Effector memory CD8-positive, alpha-beta T cell (primary cell): Measurements from ENCODE around the gene NOS2.
A peak's percentile ranks its signal among the peaks of the same experiment; 100 is the strongest.
"Not testable (repeated sequence)": the region's sequence is repeated elsewhere in the genome, so short reads cannot be mapped to it uniquely, and the experiment has no call there.

Source experiments
- ATAC-seq: fragments of 150-1000 bp; cut with Tn5 transposase; replicated peaks from 2 replicates; pipeline ENCODE4 v1.10.0; 2021; ENCODE audit warnings: mild to moderate bottlenecking, moderate library complexity
- DNase-seq, 3 experiments: peaks; one replicate each; pipeline ENCODE4 v3.0.0; 2021
- H3K27ac Mint-ChIP-seq, 2 donors: one replicate each; pipeline ENCODE4 v1.8.0; 2022; ENCODE audit warnings: mild to moderate bottlenecking in 2 of 2, mixed read lengths in 2 of 2, moderate library complexity in 2 of 2
- H3K27me3 Mint-ChIP-seq, 2 donors: one replicate each; pipeline ENCODE4 v1.8.0; 2022; ENCODE audit warnings: mixed read lengths in 2 of 2
- H3K36me3 Mint-ChIP-seq: one replicate; pipeline ENCODE4 v1.8.0; 2022; ENCODE audit warnings: mild to moderate bottlenecking, moderate library complexity, mixed read lengths; ENCODE audit not compliant: insufficient read depth
- H3K4me1 Mint-ChIP-seq, 2 donors: one replicate each; pipeline ENCODE4 v1.8.0; 2022; ENCODE audit warnings: low read depth in 2 of 2, mixed read lengths in 2 of 2
- H3K4me3 Mint-ChIP-seq, 2 donors: one replicate each; pipeline ENCODE4 v1.8.0; 2022; ENCODE audit warnings: mild to moderate bottlenecking in 2 of 2, mixed read lengths in 2 of 2, moderate library complexity in 2 of 2
- H3K9me3 Mint-ChIP-seq, 2 donors: one replicate each; pipeline ENCODE4 v1.8.0; 2022; ENCODE audit warnings: mixed read lengths in 2 of 2
- total RNA-seq, 9 experiments: gene quantifications; one replicate each; lab custom pipeline; 2026; lab: John Stamatoyannopoulos, UW

NOS2 gene
- 0 to 1.3 (median 0.18) reads per million in 9 experiments for total RNA-seq

- Mint-ChIP-seq H3K27me3 (peaks cover 23 to 43% of the 10 kb centered on the region in 2 donors), H3K4me1 (peaks cover 3 to 4% of the 10 kb centered on the region in 2 donors), H3K4me3 (no peak within 1 kb of the TSS), H3K9me3 (no peaks in the 10 kb centered on the region), H3K36me3 (peaks cover 4% of the 10 kb centered on the region), H3K27ac (no peak within 1 kb of the TSS)
- no peak for ATAC-seq
- DNase-seq = no peak
These were observed at the start of gene NOS2 for GRCh38 chr17:27800522-27800921. NOS2 (minus strand) TSS chr17:27800529; CDS start chr17:27798809, 1,720 bp downstream.

GRCh38 chr17:27849474-27850185 is 49.3 kb upstream of the NOS2 start:
- peaks cover 8 to 27% of the 10 kb centered on the region in 2 donors for H3K27me3 Mint-ChIP-seq
- no peak overlapping the region for H3K4me3 Mint-ChIP-seq
- peaks cover 12 to 16% of the 10 kb centered on the region in 2 donors for H3K4me1 Mint-ChIP-seq
- ATAC-seq (no peak), DNase-seq (no peak)
- H3K9me3 Mint-ChIP-seq = no peaks in the 10 kb centered on the region
- H3K27ac Mint-ChIP-seq = peak overlapping the region in 1 of 2 donors; percentile 62
- H3K36me3 Mint-ChIP-seq = peaks cover 8% of the 10 kb centered on the region

GRCh38 chr17:27848931-27849330 is 48.6 kb upstream of the NOS2 start:
- H3K27me3 Mint-ChIP-seq = peaks cover 1 to 20% of the 10 kb centered on the region in 2 donors
- H3K36me3 Mint-ChIP-seq = peaks cover 8% of the 10 kb centered on the region
- H3K4me3 Mint-ChIP-seq = no peak overlapping the region
- ATAC-seq (no peak), DNase-seq (no peak)
- H3K27ac Mint-ChIP-seq = peak overlapping the region in 1 of 2 donors; percentile 62
- H3K4me1 Mint-ChIP-seq = peaks cover 12 to 16% of the 10 kb centered on the region in 2 donors
- no peaks in the 10 kb centered on the region for H3K9me3 Mint-ChIP-seq

- Mint-ChIP-seq H3K4me3 (peak overlapping the region; percentile 84 to 86), H3K27ac (peak overlapping the region; percentile 91 to 94), H3K4me1 (peaks cover 12 to 16% of the 10 kb centered on the region in 2 donors)
- not testable (repeated sequence) for H3K27me3 Mint-ChIP-seq, ATAC-seq, H3K9me3 Mint-ChIP-seq, H3K36me3 Mint-ChIP-seq, DNase-seq
These were observed 46.5 kb upstream of the NOS2 start for GRCh38 chr17:27846808-27847307.

- Mint-ChIP-seq H3K9me3 (no peaks in the 10 kb centered on the region), H3K4me3 (peak overlapping the region; percentile 84 to 86), H3K27ac (peak overlapping the region; percentile 91 to 94), H3K36me3 (peaks cover 8% of the 10 kb centered on the region), H3K27me3 (no peaks in the 10 kb centered on the region), H3K4me1 (peaks cover 12 to 16% of the 10 kb centered on the region in 2 donors)
- ATAC-seq (peak; percentile 84), DNase-seq (peak; percentile 15 to 35 (median 22))
These were observed 45.8 kb upstream of the NOS2 start for GRCh38 chr17:27846042-27846655.

- Mint-ChIP-seq H3K4me1 (peaks cover 12 to 16% of the 10 kb centered on the region in 2 donors), H3K36me3 (peaks cover 8% of the 10 kb centered on the region), H3K27ac (peak overlapping the region; percentile 91 to 94), H3K27me3 (no peaks in the 10 kb centered on the region), H3K9me3 (no peaks in the 10 kb centered on the region), H3K4me3 (peak overlapping the region in 1 of 2 donors; percentile 84)
- DNase-seq = no peak
- peak; percentile 35 for ATAC-seq
These were observed 45.1 kb upstream of the NOS2 start for GRCh38 chr17:27845264-27846041.

- Mint-ChIP-seq H3K4me3 (no peak overlapping the region), H3K36me3 (no peaks in the 10 kb centered on the region), H3K27me3 (no peaks in the 10 kb centered on the region), H3K27ac (peak overlapping the region in 1 of 2 donors; percentile 6), H3K4me1 (peaks cover 0 to 3% of the 10 kb centered on the region in 2 donors), H3K9me3 (no peaks in the 10 kb centered on the region)
- DNase-seq (no peak), ATAC-seq (no peak)
These were observed 40.4 kb upstream of the NOS2 start for GRCh38 chr17:27840688-27841087.

DNA sequence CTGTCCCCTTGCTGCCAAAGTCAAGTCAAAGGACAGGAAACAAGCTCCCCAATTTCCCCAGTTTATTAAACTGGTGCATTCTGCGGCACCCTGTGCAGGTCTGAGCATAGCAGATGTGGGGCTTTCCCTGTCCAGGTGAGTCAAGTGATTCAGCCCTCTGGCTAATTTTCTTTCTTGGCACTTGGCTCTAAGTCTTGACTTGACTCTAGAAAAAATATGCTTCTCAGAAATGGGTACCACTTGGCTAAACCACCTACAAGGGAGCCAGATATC is 40.0 kb upstream of the NOS2 start:
- H3K4me1 Mint-ChIP-seq, H3K27ac Mint-ChIP-seq, H3K36me3 Mint-ChIP-seq, H3K27me3 Mint-ChIP-seq, DNase-seq, H3K9me3 Mint-ChIP-seq, ATAC-seq, H3K4me3 Mint-ChIP-seq: not testable (repeated sequence)

DNA sequence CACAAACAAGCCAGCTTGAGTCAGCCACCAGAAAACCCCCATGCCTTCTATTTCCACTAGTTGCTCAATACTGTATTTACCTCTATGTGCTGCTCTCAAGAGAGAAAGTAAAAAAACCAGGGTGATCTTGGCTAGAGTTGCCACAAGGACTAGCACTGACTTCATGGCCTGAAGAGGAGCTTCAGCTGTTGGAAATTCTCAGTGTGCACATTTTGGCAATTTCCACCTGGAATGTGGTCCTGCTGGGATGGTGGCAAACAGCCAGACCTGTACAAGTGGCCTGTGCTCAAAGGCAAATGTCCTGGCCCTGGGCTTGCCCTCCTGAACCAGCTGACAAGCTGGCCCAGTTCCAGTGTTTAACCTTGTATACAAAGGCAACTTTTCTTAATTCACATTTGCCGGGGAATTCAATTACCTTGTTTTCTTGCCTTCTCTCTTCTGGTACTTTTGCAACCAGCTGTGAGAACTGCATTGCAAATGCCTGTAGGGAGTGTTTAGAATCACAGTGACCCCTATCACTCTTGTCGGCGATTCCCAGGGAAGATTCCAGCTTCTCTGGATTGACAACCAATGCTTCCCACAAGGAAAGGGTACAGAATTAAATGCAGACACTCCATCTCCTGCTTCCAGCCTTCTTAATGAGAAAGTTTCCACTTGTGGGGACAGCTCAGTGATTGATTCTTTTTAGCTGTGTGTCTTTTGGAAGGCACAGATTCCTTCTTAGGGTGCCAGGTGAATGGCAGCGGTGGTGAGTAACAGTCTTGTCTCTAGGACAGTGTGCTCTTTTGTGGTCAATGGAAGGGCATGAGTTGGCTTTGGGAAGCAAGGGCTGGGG is 39.5 kb upstream of the NOS2 start:
- H3K4me1 Mint-ChIP-seq, ATAC-seq, H3K27me3 Mint-ChIP-seq, H3K36me3 Mint-ChIP-seq, H3K4me3 Mint-ChIP-seq, DNase-seq, H3K9me3 Mint-ChIP-seq, H3K27ac Mint-ChIP-seq: not testable (repeated sequence)

- H3K27me3 Mint-ChIP-seq, DNase-seq, H3K4me3 Mint-ChIP-seq, ATAC-seq, H3K36me3 Mint-ChIP-seq, H3K9me3 Mint-ChIP-seq, H3K27ac Mint-ChIP-seq, H3K4me1 Mint-ChIP-seq: not testable (repeated sequence)
These were observed 38.3 kb upstream of the NOS2 start for GRCh38 chr17:27838607-27839006.

- H3K27me3 Mint-ChIP-seq, H3K27ac Mint-ChIP-seq, DNase-seq, ATAC-seq, H3K9me3 Mint-ChIP-seq, H3K4me1 Mint-ChIP-seq, H3K36me3 Mint-ChIP-seq, H3K4me3 Mint-ChIP-seq: not testable (repeated sequence)
These were observed 37.4 kb upstream of the NOS2 start for GRCh38 chr17:27837769-27838168.

- H3K4me3 Mint-ChIP-seq = no peak overlapping the region
- H3K36me3 Mint-ChIP-seq = no peaks in the 10 kb centered on the region
- DNase-seq (no peak), ATAC-seq (no peak)
- H3K4me1 Mint-ChIP-seq = no peaks in the 10 kb centered on the region
- H3K27ac Mint-ChIP-seq = no peak overlapping the region
- H3K9me3 Mint-ChIP-seq = peaks cover 0 to 2% of the 10 kb centered on the region in 2 donors
- H3K27me3 Mint-ChIP-seq = no peaks in the 10 kb centered on the region
These were observed 36.3 kb upstream of the NOS2 start for GRCh38 chr17:27836651-27837050.

- H3K27me3 Mint-ChIP-seq = no peaks in the 10 kb centered on the region
- no peak overlapping the region for H3K4me3 Mint-ChIP-seq
- no peaks in the 10 kb centered on the region for H3K4me1 Mint-ChIP-seq
- DNase-seq (no peak), ATAC-seq (no peak)
- no peak overlapping the region for H3K27ac Mint-ChIP-seq
- H3K9me3 Mint-ChIP-seq = peaks cover 0 to 2% of the 10 kb centered on the region in 2 donors
- no peaks in the 10 kb centered on the region for H3K36me3 Mint-ChIP-seq
These were observed 34.2 kb upstream of the NOS2 start for GRCh38 chr17:27834571-27834970.
